Measurements from ENCODE around the gene NLGN1.

GRCh38 chr3:174335324-174335723, 937.8 kb downstream of the NLGN1 start:
- no peak for TF ChIP-seq CTCF (IDR thresholded peaks at IDR 0.05; ENCODE audit: poor library complexity)
- TF ChIP-seq EZH2phosphoT487 (IDR thresholded peaks at IDR 0.05; ENCODE audit: low read depth, severe bottlenecking, unreplicated experiment), result no peak

Data from hepatocyte (in vitro differentiated cells).